GM21717 (cell line): Measurements from ENCODE around the gene PRRT1B.

Experiments used
- ATAC-seq: cut with Tn5 transposase; IDR thresholded peaks from one replicate; pipeline ENCODE4 v1.9.1; 2021; ENCODE audit warnings: mild to moderate bottlenecking, moderate library complexity; ENCODE audit not compliant: unreplicated experiment

The PRRT1B gene

DNA sequence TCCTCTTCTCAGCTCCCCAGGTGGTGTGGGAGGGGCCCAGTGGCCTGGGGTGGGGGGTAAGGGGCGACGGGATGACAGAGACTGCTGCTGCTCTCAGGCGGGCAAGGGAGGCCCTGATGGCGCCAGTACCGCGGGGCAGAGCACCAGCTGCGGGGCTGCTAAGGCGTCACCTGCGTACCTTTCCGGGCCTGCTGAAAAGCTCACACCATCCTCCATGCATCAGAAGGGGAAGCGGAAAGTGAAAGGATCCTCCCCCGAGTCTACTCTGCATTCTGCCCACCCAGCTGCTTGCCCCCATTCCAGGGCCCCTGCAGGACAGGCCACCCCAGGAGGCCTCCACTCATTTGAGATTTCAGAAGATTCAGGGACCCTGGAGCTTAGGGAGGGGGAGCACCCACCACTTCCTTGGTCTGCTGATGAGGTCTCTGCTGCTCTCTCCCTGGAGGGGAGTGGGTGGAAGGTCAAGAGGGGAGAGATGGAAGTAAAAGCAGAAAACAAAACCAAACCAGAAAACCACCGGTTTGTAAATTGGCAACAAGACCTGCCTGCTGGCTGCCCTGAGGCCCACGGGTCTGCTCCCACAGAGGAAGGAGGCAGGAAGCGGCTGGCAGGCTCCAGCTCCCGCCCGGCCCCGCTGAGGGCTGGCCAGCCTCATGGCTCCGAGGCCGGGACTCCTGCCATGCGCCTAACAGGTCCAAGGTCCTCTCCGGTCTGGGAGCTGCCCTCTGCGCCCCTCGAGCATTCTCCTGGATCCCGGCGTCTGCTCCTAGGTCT is 33.6 kb downstream of the PRRT1B start:
- ATAC-seq: peak; percentile 58

DNA sequence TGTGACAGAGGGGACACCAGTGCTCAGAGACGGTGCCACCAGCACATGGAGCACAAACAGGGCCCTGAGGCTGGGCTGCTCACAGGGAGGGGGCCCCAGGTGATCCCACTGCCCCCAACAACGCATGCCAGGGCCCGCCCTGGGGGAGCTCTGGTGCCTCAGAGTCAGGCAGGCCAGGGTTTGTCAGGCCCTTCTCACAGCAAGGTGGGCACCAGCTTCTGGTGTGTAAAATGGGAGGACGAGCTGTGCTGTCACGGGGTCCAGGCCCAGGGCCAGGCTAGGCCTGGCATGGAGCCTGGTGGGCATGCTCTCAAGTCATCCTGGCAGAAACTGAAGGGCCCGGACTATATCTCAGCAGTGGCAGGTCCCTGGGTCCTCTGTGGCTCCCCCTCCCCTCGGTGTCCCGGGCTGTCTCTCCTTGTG is 34.5 kb downstream of the PRRT1B start:
- no peak for ATAC-seq

DNA sequence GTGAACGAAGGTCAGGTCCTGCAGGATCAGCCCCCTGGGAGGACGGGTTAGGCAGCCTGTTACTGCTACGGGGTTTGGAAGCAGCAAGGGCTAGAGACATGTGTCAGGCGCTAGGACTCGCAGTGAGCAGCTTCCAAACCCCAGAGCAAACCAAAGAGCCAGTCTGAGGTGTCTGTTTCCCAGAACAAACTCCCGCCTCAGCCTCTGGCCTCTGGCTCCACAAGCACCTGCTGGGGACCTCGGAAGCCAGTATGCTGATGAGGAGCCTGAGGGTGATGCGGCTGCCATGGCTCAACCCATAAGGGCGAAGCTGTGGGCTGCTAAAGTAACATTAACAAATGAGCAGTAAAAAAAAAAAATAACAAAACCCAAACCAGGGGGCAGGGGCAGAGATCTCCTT is 35.0 kb downstream of the PRRT1B start:
- no peak for ATAC-seq

DNA sequence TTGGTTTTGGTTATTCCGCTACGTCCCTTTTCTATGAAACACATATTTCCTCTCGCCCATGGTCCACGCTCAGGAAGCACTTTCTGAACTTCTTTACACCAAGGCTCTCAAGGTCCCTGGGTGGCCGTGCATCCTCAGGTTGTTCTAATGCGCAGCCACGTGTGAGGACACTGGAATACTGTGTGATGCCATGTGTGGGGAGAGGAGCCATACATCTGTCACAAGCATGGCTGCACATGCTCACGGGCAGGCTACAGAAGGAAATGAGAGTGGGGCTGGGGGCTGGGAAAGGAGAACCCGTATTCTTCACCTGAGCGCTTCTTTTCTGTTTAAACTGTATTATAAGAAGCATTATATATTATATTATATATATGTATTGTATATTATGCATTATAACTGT is 36.7 kb downstream of the PRRT1B start:
- ATAC-seq: no peak

DNA sequence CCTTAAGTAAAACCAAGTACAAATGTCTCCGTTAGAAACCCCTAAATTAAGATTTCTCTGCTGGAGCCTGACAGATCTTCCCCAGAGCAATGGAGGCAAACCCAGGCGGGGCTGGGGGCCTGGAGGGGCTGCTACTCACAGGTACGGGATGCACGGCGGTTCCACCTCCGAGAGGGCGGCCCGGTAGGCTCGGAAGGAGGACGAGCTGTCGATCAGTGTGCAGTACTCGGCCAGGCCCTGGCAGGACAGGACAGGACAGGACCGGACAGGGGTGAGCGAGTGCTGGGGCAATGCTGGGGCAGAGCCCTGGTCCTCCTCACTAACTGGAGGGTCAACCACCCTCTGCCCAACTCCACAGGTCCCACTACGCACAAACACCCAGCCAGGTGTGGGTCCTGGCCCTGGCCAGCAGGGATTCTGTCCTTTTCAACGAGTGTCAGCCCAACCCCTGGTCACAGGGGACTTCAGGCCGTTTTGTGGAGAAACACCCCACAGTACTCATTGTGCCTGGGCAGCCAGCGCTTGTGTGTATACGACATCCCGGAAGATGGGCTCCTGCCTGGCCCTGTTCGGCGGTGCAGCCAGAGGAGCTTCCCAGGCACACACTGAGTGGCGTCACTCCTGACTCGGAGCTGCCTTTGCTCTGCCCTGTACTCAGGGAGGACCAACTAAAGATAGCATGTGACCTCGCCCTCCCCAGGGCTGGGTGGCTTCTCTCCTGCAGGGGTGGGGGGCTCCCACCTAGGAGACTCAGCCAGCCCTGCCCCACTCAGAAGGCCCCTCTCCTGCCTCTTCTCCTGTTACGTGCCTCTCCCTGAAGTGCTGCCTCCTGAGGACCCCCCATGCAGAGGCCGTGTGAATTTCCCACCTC is 37.4 kb downstream of the PRRT1B start:
- no peak for ATAC-seq

DNA sequence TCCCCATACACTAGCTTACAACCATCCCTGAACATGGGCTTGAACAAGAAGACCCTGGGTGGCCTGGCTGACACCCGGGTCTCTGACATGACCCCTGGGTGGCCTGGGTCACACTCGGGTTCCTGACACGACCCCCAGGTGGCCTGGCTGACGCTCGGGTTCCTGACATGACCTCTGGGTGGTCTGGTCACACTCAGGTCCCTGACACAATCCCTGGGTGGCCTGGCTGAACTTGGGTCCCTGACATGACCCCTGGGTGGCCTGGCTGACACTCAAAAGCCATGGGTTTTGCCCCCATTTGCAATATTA is 38.0 kb downstream of the PRRT1B start:
- no peak for ATAC-seq

DNA sequence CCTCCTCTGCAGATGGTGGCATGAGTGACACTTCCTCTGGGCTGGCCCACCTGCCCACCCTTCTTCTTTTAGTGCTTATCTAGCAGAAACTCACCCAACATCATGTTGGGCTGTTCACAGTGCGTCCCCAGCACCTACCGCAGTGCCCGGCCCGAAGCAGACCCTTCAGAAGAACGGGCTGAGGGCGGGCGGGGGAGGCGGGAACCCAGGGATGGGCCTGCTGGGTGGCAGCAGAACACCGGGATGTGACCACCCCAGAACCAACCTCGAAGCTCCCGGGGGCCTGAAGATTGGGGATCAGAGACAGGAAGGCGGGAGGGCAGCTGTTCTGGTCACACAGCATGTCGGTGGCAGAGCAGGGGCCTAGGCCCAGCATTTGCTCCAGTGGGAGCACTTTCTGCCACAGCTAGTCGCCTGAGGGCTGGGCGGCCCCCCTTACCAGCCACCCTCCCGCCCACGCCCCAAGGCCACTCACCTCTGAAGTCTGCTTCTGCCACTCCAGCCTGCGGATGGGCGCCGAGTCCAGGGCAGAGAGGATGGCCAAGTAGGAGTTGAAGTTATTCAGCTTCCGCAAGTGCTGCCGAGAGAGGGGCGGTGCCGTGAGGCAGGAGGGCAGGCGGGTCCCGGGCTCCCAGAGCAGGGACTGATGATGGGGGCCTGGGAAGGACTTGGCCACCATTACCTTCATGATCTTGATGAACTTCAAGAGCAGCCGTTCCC is 38.7 kb downstream of the PRRT1B start:
- ATAC-seq: no peak

DNA sequence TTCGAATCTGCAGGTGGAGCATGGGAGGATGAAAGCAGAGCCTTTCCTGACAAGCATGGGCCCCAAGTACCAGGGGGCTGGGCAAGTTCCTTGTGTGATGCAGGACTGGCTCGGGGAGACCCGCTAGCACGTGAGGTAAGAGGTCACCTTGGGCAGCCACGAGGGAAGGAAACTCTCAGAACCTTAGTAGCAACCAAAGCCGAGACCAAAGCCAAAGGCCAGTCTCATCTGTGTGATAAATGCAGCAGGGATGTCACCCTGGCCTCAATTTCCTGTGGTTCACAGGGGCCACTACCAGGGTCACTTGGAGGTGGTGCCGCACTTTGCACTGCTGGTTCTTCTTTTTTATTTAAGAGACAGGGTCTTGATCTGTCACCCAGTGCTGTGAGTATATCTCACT is 39.5 kb downstream of the PRRT1B start:
- no peak for ATAC-seq

DNA sequence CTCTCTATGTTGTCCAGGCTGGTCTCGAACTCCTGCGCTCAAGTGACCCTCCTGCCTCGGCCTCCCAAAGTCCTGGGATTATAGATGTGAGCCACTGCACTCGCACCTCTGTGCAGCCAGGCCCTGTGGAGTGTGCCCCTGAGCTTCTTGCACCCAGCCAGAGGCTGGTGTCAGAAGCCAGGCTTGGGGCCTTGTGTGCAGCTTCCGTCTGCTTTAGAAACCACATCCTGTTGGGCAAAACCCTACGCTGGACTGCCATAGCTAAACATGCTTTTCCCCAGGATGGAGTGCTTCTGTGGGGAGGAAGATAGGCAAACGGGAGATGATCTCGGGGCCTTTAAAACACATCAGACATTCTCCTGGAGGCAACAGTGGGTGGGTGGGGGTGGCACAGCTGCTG is 40.1 kb downstream of the PRRT1B start:
- no peak for ATAC-seq

DNA sequence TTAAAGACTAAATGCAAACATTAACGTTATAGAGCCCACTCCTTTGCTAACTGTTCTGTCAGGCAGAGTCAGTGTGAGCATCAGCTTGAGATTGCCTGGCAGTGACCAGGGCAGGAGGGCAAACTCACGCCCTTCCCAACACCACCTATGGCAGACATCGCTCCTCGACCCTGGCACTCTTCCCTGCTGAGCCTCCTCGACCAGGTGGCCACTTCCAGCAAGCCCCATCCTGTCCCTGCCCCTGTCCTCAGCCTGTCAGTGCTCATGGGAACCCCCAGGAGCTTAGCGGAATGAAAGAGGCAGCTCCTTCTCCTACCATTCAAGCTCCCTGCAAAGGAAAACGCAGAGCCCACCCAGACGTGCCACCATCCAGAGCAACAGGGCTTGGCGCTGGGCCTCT is 42.0 kb downstream of the PRRT1B start:
- ATAC-seq: no peak

DNA sequence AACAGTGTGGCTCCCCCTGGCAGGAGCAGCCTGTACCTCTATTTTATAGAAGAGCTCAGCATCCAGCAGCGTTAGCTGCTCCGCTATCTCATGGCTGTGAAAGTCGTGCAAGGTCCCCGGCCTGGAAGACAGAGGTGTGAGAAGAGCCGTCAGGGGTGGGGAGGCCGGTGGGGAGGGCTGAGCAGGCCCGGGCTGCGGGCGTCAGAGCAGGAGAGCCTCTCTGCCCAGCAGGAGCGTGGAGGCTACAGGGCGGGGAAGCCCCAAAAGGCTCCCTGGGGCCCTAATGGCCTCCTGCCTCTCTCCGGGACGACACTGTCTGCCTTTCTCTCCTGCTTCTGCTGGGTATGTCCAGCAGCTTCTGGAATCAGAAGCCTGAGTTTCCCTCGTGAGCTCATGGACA is 42.6 kb downstream of the PRRT1B start:
- ATAC-seq: no peak

DNA sequence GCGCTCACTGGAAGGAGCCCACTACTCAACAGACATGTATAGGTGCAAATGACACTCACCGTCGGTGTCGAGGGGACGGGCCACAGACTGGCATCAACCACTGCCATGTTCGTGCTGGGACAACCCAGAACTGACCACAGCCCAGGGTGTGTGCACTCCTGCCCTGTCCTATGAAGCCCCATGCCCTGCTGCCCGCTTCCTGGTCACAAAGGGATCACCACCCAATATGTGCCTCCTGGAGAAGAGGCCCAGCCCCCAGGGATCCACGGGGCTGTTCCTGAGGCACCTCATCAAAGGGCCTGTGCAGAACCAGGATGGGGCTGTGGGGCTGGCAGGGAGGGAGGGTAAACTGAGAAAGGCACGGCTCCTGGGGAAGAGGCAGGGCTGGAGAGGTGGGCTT is 43.1 kb downstream of the PRRT1B start:
- ATAC-seq: no peak

DNA sequence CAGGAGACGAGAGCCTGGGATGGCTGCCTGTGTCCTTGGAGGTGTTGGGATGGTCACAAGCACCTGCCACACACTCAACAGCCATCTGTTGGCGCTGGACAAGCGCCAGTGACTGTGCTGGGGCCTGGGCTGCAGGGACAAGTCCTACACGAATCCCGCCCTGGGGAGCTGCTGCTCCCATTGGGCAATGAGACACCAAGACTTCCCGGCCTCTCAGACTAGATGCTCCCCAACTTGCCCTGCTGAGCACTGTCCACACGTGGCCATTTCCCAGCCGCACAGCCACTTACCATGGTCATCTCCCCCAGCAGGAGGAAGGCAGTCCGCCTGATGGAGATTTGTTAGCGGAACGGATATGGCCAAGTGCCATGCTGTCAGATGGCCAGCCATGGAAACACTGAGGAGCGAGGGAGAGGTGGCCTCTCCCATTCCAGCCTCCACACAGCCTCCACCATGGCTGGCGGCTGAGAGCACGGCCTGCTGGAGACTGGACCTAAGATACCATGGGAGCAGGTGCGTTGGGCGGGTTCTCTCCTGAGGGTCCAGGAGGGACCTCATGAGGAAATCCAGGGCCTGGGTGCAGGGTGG is 43.9 kb downstream of the PRRT1B start:
- no peak for ATAC-seq

DNA sequence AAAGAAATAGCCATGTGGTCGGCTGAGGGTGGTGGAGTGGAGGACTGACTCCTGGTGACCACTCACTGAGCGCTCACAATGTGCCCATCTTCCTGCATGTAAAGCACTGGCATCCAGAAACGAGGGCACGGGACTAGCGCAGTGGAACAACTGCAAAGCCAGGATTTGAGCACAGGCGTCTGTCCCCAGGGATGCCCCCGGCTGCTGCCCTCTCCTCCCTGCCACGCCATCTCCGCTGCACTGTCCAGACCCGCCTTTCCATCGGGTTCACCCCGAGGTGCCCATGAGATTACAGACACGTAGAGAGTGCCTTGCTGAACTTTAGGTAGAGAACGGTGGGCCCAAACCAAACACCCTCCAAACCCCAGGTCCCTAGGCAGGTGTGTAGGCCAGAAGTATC is 44.7 kb downstream of the PRRT1B start:
- ATAC-seq: no peak

DNA sequence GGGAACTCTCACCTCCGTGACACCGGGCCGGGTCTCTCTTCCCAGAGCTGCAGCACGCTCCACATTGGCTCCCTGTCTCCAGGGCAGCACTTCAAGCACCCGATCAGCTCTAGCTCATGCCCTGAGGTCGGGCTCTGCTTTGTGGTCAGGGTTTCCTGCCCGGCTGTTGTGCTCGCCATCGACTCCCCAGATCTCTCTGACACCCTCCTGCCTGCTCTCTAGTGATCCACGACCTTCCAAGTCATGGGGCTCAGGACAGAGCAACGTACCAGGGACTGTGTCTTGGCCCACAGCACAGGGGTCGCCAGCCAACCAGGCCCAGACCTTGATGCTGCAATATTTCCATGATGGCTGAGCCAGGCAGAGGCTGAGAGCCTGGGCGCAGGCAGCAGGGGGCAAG is 45.1 kb downstream of the PRRT1B start:
- no peak for ATAC-seq

DNA sequence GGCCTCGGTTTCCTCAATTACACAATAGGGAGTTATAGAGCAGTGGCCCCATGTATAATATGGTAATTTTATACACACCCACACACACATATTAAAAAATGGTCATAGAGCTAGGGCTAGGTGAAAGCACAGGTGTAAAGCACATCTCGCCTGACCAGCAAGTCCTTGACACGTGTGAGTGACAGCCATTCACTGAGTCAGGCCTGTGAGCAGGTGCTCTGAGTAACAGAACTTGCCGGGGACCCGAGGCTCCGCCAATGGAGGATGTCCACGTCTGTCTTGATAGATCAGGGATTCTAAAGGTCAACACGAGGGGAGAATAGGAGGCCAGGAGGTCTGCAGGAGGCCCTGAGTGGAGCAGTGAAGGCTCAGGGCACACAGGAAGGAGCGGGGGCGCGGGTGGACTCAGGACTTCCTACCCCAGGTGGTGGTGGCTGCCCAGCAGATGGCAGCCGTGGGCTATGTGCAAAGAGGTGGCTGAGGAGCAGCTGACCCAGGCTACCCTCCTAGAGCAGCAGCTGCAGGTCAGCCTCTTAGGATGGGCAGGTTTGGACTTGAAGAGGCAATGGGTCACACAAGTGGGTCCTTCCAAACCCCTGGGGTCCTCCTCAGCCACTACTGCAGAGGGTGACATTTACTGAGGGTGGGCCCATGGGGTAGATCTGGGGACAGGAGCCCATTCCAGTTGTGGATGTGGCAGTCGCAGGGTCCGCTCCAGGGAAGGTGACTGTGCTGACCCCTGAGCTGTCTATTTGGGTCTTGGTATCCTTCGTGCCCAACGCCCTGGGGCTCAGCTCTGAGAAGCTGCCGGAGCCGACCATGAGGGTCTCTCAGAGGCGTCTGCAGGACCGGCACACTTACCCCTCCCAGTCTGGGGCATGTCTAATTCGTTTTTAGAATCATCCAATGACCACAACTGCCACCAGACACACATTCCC is 45.9 kb downstream of the PRRT1B start:
- no peak for ATAC-seq

DNA sequence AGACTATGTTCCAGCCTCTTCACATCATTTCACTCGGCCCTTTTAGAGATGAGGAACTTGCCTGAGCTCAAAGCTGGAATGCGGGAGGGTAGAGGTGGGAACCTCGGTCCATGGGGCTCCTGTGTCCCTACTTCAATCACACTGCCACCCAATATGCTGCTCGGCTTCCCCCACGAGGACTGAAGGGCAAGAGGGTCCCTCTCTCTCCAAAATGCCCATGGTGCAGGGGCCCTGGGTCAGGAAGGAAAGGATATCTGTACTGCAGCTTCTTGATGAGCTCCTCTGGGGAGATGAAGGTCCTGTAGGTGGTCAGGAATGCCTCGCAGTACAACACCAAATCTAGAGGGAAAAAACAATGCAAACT is 46.5 kb downstream of the PRRT1B start:
- ATAC-seq: no peak

DNA sequence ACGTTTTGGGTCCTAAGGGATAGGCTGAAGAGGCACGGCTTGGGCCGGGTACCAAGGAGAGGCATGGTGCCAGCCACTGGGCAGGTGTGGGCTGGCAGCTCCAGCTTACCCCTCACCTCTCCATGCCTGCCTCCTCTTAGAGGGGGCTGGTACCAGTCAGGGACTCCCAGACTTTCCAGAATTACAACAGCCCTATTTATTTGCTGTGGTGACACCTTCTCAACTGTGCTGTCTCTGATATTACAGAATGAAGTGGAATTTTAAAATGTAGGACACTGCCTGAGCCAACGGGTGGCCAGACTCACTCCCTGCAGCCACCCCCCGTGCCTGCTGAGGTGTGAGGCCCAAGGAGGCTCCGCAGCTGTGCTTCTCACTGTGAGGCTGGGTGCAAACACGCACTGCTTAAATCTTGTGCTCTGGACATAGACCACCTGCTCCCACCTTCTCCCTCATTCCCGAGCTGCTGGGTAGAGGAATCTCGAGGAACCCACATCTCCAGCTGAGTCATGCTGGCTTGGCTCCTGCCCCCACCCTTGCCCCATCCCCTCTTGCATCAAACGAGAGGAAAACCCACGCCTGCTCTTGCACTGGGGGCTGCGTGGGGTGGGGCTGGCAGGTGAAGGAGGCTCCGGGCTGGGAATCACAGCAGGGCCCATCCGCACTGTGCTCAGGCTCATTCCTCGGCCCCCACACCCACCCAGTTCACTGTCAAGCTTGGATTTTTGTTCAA is 47.9 kb downstream of the PRRT1B start:
- no peak for ATAC-seq

DNA sequence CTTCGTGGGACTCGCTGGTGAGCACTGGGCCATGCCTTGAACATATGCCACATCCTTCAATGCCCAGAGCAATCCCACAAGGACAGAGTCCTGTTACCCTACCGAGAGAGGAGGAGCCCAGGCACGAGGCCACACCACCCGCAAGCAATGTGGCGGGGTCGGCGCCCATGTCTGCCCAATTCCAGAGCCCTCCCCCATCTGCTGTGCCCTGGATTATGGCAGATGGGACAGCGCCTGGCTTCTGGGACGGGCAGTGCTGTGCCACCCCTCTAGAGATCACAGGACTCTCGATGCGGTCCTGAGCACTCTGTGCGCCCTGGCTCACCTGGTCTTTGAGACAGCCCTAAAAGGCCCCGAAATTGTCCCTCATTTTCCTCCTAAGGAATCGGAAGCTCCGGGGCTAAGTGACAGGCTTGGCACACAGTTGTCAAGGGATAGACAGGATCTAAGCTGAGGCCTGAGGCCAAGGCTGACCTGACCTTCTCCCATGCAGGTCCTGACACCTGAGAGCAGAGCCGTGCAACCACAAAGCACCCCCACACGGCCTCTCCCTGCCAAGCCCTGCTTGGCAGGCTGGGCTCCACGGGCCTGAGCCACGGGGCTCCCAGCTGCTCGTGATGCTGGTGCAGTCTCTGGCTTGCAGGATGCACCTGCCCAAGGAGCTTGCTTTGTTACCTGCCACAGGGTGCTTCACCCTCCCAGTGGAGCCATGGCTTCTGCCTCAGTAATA is 48.8 kb downstream of the PRRT1B start:
- no peak for ATAC-seq
